Rectal smooth muscle tissue (tissue), 1 donor: Measurements from ENCODE around the gene MRPS25.

ENCODE experiments used
- H3K27ac ChIP-seq: one replicate; pipeline ENCODE4 v1.7.0; 2013; ENCODE audit warnings: low read depth, low read length, inconsistent platforms
- H3K27me3 ChIP-seq: one replicate; pipeline ENCODE4 v1.7.0; 2013; ENCODE audit warnings: low read length; ENCODE audit not compliant: control insufficient read depth, insufficient read depth
- H3K36me3 ChIP-seq: one replicate; pipeline ENCODE4 v1.7.0; 2013; ENCODE audit warnings: low read length; ENCODE audit not compliant: control insufficient read depth, insufficient read depth
- H3K4me1 ChIP-seq: one replicate; pipeline ENCODE4 v1.7.0; 2013; ENCODE audit warnings: low read length; ENCODE audit not compliant: control insufficient read depth, insufficient read depth
- H3K4me3 ChIP-seq: one replicate; pipeline ENCODE4 v1.7.0; 2013; ENCODE audit warnings: low read length
- H3K9ac ChIP-seq: one replicate; pipeline ENCODE4 v1.7.0; 2013; ENCODE audit warnings: low read length

The MRPS25 gene

DNA sequence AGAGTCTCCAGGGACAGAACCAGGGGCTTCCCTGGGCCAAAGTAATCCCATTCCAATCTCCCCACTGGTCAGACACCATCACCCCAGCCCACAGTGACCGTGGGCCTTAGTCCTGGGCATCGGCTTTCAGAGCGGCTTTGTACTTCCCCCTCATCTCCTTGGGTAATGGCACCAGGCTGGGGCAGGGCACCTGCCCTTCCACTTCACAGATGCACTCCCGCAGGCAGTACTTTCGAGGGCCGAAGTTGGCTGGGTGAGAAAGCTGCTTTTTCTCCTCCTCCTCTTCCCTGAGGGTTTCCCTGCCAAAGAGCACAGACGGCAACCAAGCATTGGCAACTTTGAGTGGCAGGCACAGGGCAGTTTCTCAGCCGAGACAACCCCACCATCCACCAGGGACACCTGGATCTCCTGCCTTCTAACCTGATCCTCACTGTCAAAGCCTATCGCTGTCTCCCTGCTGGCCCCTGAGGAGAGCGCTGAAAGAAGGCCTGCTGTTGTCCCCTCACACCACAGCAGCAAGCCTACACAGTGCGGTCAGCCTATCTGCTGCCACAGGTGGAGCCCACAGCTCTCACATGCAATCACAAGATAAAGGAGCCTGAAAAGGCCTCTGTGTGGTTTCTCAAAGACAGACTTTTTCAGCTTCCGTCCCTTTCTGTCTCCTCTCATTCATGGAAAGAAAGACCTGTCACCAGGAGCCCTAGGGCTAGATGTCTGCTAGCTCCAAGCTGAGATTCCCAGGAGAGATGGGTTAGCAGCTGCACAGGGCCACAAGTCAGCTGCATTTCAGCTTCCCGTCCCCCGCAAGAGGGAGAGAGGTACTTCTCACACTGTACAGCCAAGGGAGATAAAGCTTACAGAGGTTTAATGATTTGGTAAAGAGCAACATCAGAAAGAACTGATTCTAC lies 12.5 kb downstream of the MRPS25 start:
- no peaks in the 10 kb centered on the region for H3K4me1 ChIP-seq
- H3K27me3 ChIP-seq: no peaks in the 10 kb centered on the region
- H3K36me3 ChIP-seq: peaks cover 36% of the 10 kb centered on the region
- H3K4me3 ChIP-seq: no peak overlapping the region
- H3K27ac ChIP-seq: no peak overlapping the region
- H3K9ac ChIP-seq: no peak overlapping the region

DNA sequence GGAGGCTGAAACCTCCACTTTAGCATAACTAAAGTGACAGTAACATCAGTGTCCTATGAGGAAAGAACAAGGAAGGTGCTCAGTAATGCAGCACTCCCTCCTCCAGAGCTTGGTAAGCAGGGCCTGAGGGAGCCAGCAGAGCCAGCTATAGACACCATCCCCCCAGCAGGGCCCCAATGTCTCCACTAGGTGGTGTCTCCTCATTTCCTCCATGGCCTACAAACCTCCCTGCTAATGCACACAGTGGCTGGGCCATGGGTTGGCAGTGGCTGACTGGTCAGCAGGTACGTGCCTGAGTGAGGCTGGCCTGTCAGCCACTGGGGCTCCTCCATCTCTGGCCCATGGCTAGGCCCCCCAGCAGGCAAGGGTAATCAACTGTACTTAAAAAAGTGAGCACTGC lies 13.6 kb downstream of the MRPS25 start:
- Histone ChIP-seq H3K36me3 (peaks cover 37% of the 10 kb centered on the region), H3K9ac (no peak overlapping the region), H3K27ac (no peak overlapping the region), H3K27me3 (no peaks in the 10 kb centered on the region), H3K4me1 (no peaks in the 10 kb centered on the region), H3K4me3 (no peak overlapping the region)

GRCh38 chr3:15050405-15051092 lies 14.6 kb downstream of the MRPS25 start:
- Histone ChIP-seq H3K36me3 (peaks cover 39% of the 10 kb centered on the region), H3K9ac (no peak overlapping the region), H3K4me1 (no peaks in the 10 kb centered on the region), H3K27me3 (no peaks in the 10 kb centered on the region), H3K4me3 (no peak overlapping the region), H3K27ac (no peak overlapping the region)

GRCh38 chr3:15049584-15049983 lies 15.5 kb downstream of the MRPS25 start:
- H3K4me1 ChIP-seq: no peaks in the 10 kb centered on the region
- H3K27ac ChIP-seq: no peak overlapping the region
- peaks cover 41% of the 10 kb centered on the region for H3K36me3 ChIP-seq

DNA sequence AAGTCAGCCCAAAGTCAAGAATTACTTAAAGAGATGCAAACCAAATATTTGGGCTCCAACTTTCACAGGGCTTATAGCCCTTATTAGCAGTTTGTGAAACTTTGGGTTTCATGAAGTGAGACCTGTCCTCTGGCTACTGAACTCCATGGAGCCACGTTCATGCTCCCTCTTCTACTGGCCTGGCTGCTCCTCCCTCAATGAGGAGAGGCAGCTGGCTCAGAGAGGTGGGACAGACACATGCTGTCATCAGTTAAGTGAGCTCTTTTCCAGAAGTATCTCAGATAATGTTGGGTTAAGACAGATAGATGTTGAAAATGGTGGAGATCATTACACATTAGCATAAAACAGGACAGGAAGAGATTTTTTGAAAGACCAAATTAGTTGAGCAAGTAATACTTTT lies 19.4 kb downstream of the MRPS25 start:
- H3K4me1 ChIP-seq: no peaks in the 10 kb centered on the region
- H3K36me3 ChIP-seq: peaks cover 41% of the 10 kb centered on the region
- no peaks in the 10 kb centered on the region for H3K27me3 ChIP-seq
- no peak overlapping the region for H3K27ac ChIP-seq
- no peak overlapping the region for H3K4me3 ChIP-seq
- H3K9ac ChIP-seq: no peak overlapping the region

More at GRCh38 chr3:15049584-15049983, 15.5 kb downstream of the MRPS25 start:
- Histone ChIP-seq H3K4me3 (no peak overlapping the region), H3K9ac (no peak overlapping the region), H3K27me3 (no peaks in the 10 kb centered on the region)

GRCh38 chr3:15044326-15044725 lies 20.8 kb downstream of the MRPS25 start:
- Histone ChIP-seq H3K4me3 (no peak overlapping the region), H3K36me3 (peaks cover 35% of the 10 kb centered on the region), H3K27me3 (no peaks in the 10 kb centered on the region), H3K4me1 (no peaks in the 10 kb centered on the region), H3K9ac (no peak overlapping the region), H3K27ac (no peak overlapping the region)

- no peaks in the 10 kb centered on the region for H3K4me1 ChIP-seq
- H3K36me3 ChIP-seq: peaks cover 36% of the 10 kb centered on the region
- H3K27me3 ChIP-seq: no peaks in the 10 kb centered on the region
- H3K27ac ChIP-seq: no peak overlapping the region
- H3K9ac ChIP-seq: no peak overlapping the region
- no peak overlapping the region for H3K4me3 ChIP-seq
These were observed 21.5 kb downstream of the MRPS25 start for GRCh38 chr3:15043408-15044171.

- H3K9ac ChIP-seq: no peak overlapping the region
- H3K36me3 ChIP-seq: peaks cover 37% of the 10 kb centered on the region
- H3K4me3 ChIP-seq: no peak overlapping the region
- H3K27me3 ChIP-seq: no peaks in the 10 kb centered on the region
- H3K4me1 ChIP-seq: no peaks in the 10 kb centered on the region
- H3K27ac ChIP-seq: no peak overlapping the region
These were observed 22.2 kb downstream of the MRPS25 start for GRCh38 chr3:15042936-15043335.

GRCh38 chr3:15041950-15042349 lies 23.2 kb downstream of the MRPS25 start:
- H3K4me1 ChIP-seq: no peaks in the 10 kb centered on the region
- H3K9ac ChIP-seq: no peak overlapping the region
- peaks cover 44% of the 10 kb centered on the region for H3K36me3 ChIP-seq
- H3K27ac ChIP-seq: no peak overlapping the region
- H3K27me3 ChIP-seq: no peaks in the 10 kb centered on the region
- no peak overlapping the region for H3K4me3 ChIP-seq

DNA sequence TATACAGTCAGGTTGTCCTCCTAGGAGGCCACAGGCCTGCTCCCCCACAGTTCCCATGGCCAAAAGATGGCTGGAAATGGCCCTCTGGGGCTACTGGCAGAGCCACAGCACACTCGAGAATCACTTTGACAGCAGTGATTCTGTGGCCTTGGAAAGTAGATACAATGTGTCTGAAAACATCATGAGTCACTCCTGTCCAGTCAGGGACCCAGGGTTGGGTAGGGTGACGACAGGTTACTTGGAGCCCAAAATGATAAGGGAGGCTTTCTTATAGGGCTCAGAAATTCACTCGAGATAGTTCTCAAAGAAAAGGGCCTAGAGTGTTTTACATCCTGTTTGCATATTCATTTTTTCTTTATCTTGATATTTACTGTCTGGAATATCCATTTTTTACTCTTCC lies 24.3 kb downstream of the MRPS25 start:
- Histone ChIP-seq H3K4me3 (no peak overlapping the region), H3K36me3 (peaks cover 37% of the 10 kb centered on the region), H3K4me1 (no peaks in the 10 kb centered on the region), H3K9ac (no peak overlapping the region), H3K27ac (no peak overlapping the region), H3K27me3 (no peaks in the 10 kb centered on the region)

DNA sequence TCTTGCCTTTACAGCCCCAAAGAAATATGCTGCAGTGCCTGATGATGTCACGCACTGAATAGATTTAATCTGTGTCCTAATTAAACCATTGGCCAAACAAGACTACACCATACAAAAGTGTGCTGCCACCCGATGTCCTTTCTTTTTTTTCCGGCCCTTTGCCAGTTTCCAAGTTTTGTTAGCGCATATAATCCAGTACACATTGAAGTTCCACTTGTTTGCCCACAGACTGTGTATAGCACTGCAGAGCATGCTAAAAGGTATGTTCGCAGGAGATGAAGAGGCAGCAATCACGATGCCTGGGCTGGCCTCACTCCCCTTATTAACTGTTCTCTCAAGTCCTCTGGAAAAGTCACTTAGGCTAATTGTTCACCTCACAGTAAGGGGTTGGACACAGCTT lies 26.8 kb downstream of the MRPS25 start:
- Histone ChIP-seq H3K4me1 (no peaks in the 10 kb centered on the region), H3K27ac (no peak overlapping the region), H3K4me3 (no peak overlapping the region), H3K36me3 (peaks cover 48% of the 10 kb centered on the region), H3K9ac (no peak overlapping the region), H3K27me3 (no peaks in the 10 kb centered on the region)

GRCh38 chr3:15033103-15033502 lies 32.0 kb downstream of the MRPS25 start:
- Histone ChIP-seq H3K27me3 (no peaks in the 10 kb centered on the region), H3K4me3 (no peak overlapping the region), H3K9ac (no peak overlapping the region), H3K36me3 (peaks cover 58% of the 10 kb centered on the region), H3K4me1 (no peaks in the 10 kb centered on the region), H3K27ac (no peak overlapping the region)
